HG03457 (cell line): ENCODE measurements around the gene LMNTD2.
A peak's percentile ranks its signal among the peaks of the same experiment; 100 is the strongest.

Source experiments
- ATAC-seq: cut with Tn5 transposase; IDR thresholded peaks from one replicate; pipeline ENCODE4 v1.9.1; 2021; ENCODE audit warnings: moderate number of reproducible peaks; ENCODE audit not compliant: unreplicated experiment

The LMNTD2 gene

GRCh38 chr11:560305-561147, at the start of gene LMNTD2, which contains the start of gene RASSF7:
LMNTD2 (minus strand) TSS chr11:560738; CDS start chr11:560716, 22 bp downstream.
RASSF7 (plus strand) TSS chr11:560970; CDS start chr11:561769, 799 bp downstream.
- ATAC-seq: peak; percentile 40

GRCh38 chr11:609341-609811, 48.8 kb upstream of the LMNTD2 start:
- ATAC-seq: no peak

GRCh38 chr11:608791-609251, 48.3 kb upstream of the LMNTD2 start:
- ATAC-seq: no peak

GRCh38 chr11:607971-608659, 47.6 kb upstream of the LMNTD2 start:
- ATAC-seq: no peak

- no peak for ATAC-seq
These were observed 46.7 kb upstream of the LMNTD2 start for GRCh38 chr11:607020-607780.

- no peak for ATAC-seq
These were observed 45.7 kb upstream of the LMNTD2 start for GRCh38 chr11:606245-606644.

GRCh38 chr11:605286-606129, 45.0 kb upstream of the LMNTD2 start:
- ATAC-seq: no peak

- no peak for ATAC-seq
These were observed 42.6 kb upstream of the LMNTD2 start for GRCh38 chr11:603154-603553.

GRCh38 chr11:601573-602245, 41.2 kb upstream of the LMNTD2 start:
- ATAC-seq: no peak

GRCh38 chr11:598005-598680, 37.6 kb upstream of the LMNTD2 start:
- no peak for ATAC-seq

GRCh38 chr11:597166-597725, 36.7 kb upstream of the LMNTD2 start:
- no peak for ATAC-seq

GRCh38 chr11:596374-596773, 35.8 kb upstream of the LMNTD2 start:
- ATAC-seq: no peak

- ATAC-seq: no peak
These were observed 34.9 kb upstream of the LMNTD2 start for GRCh38 chr11:595400-595799.

GRCh38 chr11:593347-593746, 32.8 kb upstream of the LMNTD2 start:
- no peak for ATAC-seq

- no peak for ATAC-seq
These were observed 32.4 kb upstream of the LMNTD2 start for GRCh38 chr11:592918-593317.

GRCh38 chr11:592501-592900, 32.0 kb upstream of the LMNTD2 start:
- no peak for ATAC-seq

GRCh38 chr11:590997-591396, 30.5 kb upstream of the LMNTD2 start:
- no peak for ATAC-seq

- ATAC-seq: no peak
These were observed 29.3 kb upstream of the LMNTD2 start for GRCh38 chr11:589798-590197.

- no peak for ATAC-seq
These were observed 27.4 kb upstream of the LMNTD2 start for GRCh38 chr11:587978-588380.
